ENCODE measurements around the gene MBD3L4.
A peak's percentile ranks its signal among the peaks of the same experiment; 100 is the strongest.

MBD3L4 gene

GRCh38 chr19:7013678-7014077, 26.3 kb downstream of the MBD3L4 start:
- DNase-seq (ENCODE audit: low read depth), result peak; percentile 56
- no peak for TF ChIP-seq CTCF (IDR thresholded peaks at IDR 0.05; ENCODE audit: insufficient read depth, low read depth, low read length, missing control alignments)
- H3K4me3 ChIP-seq (ENCODE audit: low read length), result no peak overlapping the region

GRCh38 chr19:7010722-7011593, 29.0 kb downstream of the MBD3L4 start:
- no peak overlapping the region for H3K4me3 ChIP-seq (ENCODE audit: low read length)
- no peak for DNase-seq (ENCODE audit: low read depth)
- no peak for TF ChIP-seq CTCF (IDR thresholded peaks at IDR 0.05; ENCODE audit: insufficient read depth, low read depth, low read length, missing control alignments)

GRCh38 chr19:7007859-7008258, 32.1 kb downstream of the MBD3L4 start:
- DNase-seq (ENCODE audit: low read depth), result no peak
- TF ChIP-seq CTCF (IDR thresholded peaks at IDR 0.05; ENCODE audit: insufficient read depth, low read depth, low read length, missing control alignments), result no peak
- no peak overlapping the region for H3K4me3 ChIP-seq (ENCODE audit: low read length)

- H3K4me3 ChIP-seq (ENCODE audit: low read length), result no peak overlapping the region
- TF ChIP-seq CTCF (IDR thresholded peaks at IDR 0.05; ENCODE audit: insufficient read depth, low read depth, low read length, missing control alignments), result no peak
- DNase-seq (ENCODE audit: low read depth), result no peak
These were observed 33.8 kb downstream of the MBD3L4 start for GRCh38 chr19:7006135-7006704.

GRCh38 chr19:7004313-7004931, 35.6 kb downstream of the MBD3L4 start:
- DNase-seq (ENCODE audit: low read depth), result peak; percentile 55

GRCh38 chr19:7000816-7001215, 39.2 kb downstream of the MBD3L4 start:
- DNase-seq (ENCODE audit: low read depth), result no peak
- no peak overlapping the region for H3K4me3 ChIP-seq (ENCODE audit: low read length)
- no peak for TF ChIP-seq CTCF (IDR thresholded peaks at IDR 0.05; ENCODE audit: insufficient read depth, low read depth, low read length, missing control alignments)

More at GRCh38 chr19:7004313-7004931, 35.6 kb downstream of the MBD3L4 start:
- peak; percentile 72 for TF ChIP-seq CTCF (IDR thresholded peaks at IDR 0.05; ENCODE audit: insufficient read depth, low read depth, low read length, missing control alignments)
- H3K4me3 ChIP-seq (ENCODE audit: low read length), result no peak overlapping the region
